GM12873 (cell line): ENCODE measurements around the gene TBC1D4.

Experiments used
- CTCF ChIP-seq: IDR thresholded peaks from 2 replicates; pipeline ENCODE4 v1.5.1; 2012; ENCODE audit warnings: low read depth, mild to moderate bottlenecking, moderate library complexity, low read length, control low read depth; ENCODE audit not compliant: insufficient read depth; ENCODE audit errors: missing control alignments

Gene TBC1D4

GRCh38 chr13:75383064-75383715, 98.8 kb downstream of the TBC1D4 start:
- no peak for TF ChIP-seq CTCF

- TF ChIP-seq CTCF: no peak
Observed at GRCh38 chr13:75378301-75378700, 103.7 kb downstream of the TBC1D4 start.

- TF ChIP-seq CTCF: no peak
Observed at GRCh38 chr13:75376792-75377402, 105.1 kb downstream of the TBC1D4 start.

GRCh38 chr13:75375329-75375728, 106.6 kb downstream of the TBC1D4 start:
- no peak for TF ChIP-seq CTCF

GRCh38 chr13:75373988-75374387, 108.0 kb downstream of the TBC1D4 start:
- TF ChIP-seq CTCF: no peak

GRCh38 chr13:75372923-75373841, 108.8 kb downstream of the TBC1D4 start:
- TF ChIP-seq CTCF: no peak

- peak; percentile 64 for TF ChIP-seq CTCF
Observed at GRCh38 chr13:75372517-75372916, 109.5 kb downstream of the TBC1D4 start.
